Neutrophil (primary cell): ENCODE data around the gene FBXW7.

ENCODE experiments used
- H3K27ac ChIP-seq: fragments of 200-600 bp; sonication (generic); 2 replicates; pipeline ENCODE4 v1.5.1; 2016; ENCODE audit warnings: mild to moderate bottlenecking, moderate library complexity
- H3K27me3 ChIP-seq: fragments of 200-600 bp; sonication (generic); 2 replicates; pipeline ENCODE4 v1.6.0; 2016; ENCODE audit warnings: mild to moderate bottlenecking
- H3K36me3 ChIP-seq: fragments of 200-600 bp; sonication (generic); 2 replicates; pipeline ENCODE4 v1.5.1; 2017
- H3K4me1 ChIP-seq, 2 experiments: fragments of 200-600 bp in 1 of 2; sonication (generic) in 1 of 2; 1 replicate in 1 of 2; 2 replicates in 1 of 2; pipeline versions ENCODE4 v1.5.1 to v1.6.1; 2013 to 2016; ENCODE audit warnings: low read depth in 1 of 2, low read length in 1 of 2, mild to moderate bottlenecking in 1 of 2, moderate library complexity in 1 of 2; ENCODE audit not compliant: control insufficient read depth in 1 of 2, insufficient read depth in 1 of 2
- H3K4me3 ChIP-seq, 2 experiments: fragments of 200-600 bp in 1 of 2; sonication (generic) in 1 of 2; 1 replicate in 1 of 2; 2 replicates in 1 of 2; pipeline ENCODE4 v1.5.1; 2013 to 2016; ENCODE audit warnings: low read depth in 1 of 2, low read length in 1 of 2, mild to moderate bottlenecking in 1 of 2, moderate library complexity in 1 of 2
- H3K9me3 ChIP-seq: fragments of 200-600 bp; sonication (generic); 2 replicates; pipeline ENCODE4 v1.5.1; 2016
- CTCF ChIP-seq: fragments of 200-600 bp; sonication (generic); IDR thresholded peaks from 2 replicates; pipeline ENCODE4 v1.5.1; 2016; ENCODE audit warnings: antibody characterized with exemption

The FBXW7 gene

GRCh38 chr4:152540941-152541340 lies 5.0 kb upstream of the FBXW7 start:
- H3K4me3 ChIP-seq: no peak overlapping the region
- no peaks in the 10 kb centered on the region for H3K27me3 ChIP-seq
- peaks cover 12% of the 10 kb centered on the region for H3K36me3 ChIP-seq
- no peaks in the 10 kb centered on the region for H3K9me3 ChIP-seq
- no peak for TF ChIP-seq CTCF
- H3K27ac ChIP-seq: no peak overlapping the region
- peaks cover 14 to 19% of the 10 kb centered on the region in 2 experiments for H3K4me1 ChIP-seq

- H3K9me3 ChIP-seq: no peaks in the 10 kb centered on the region
- TF ChIP-seq CTCF: no peak
- no peak overlapping the region for H3K4me3 ChIP-seq
- peaks cover 14 to 19% of the 10 kb centered on the region in 2 experiments for H3K4me1 ChIP-seq
- H3K36me3 ChIP-seq: peaks cover 12% of the 10 kb centered on the region
- no peak overlapping the region for H3K27ac ChIP-seq
- no peaks in the 10 kb centered on the region for H3K27me3 ChIP-seq
Observed at GRCh38 chr4:152540293-152540674, 4.4 kb upstream of the FBXW7 start.

- Histone ChIP-seq H3K27me3 (no peaks in the 10 kb centered on the region), H3K4me1 (peaks cover 14 to 19% of the 10 kb centered on the region in 2 experiments), H3K36me3 (peaks cover 12% of the 10 kb centered on the region), H3K9me3 (no peaks in the 10 kb centered on the region), H3K27ac (no peak overlapping the region), H3K4me3 (no peak overlapping the region)
- TF ChIP-seq CTCF: no peak
Observed at GRCh38 chr4:152539556-152540292, 3.8 kb upstream of the FBXW7 start.

GRCh38 chr4:152537881-152538280 lies 2.0 kb upstream of the FBXW7 start:
- Histone ChIP-seq H3K9me3 (no peaks in the 10 kb centered on the region), H3K4me1 (peaks cover 30 to 35% of the 10 kb centered on the region in 2 experiments), H3K27me3 (no peaks in the 10 kb centered on the region), H3K36me3 (peaks cover 12% of the 10 kb centered on the region), H3K27ac (peak overlapping the region; percentile 98), H3K4me3 (no peak overlapping the region)
- TF ChIP-seq CTCF: no peak

GRCh38 chr4:152536545-152537182 lies 772 bp upstream of the FBXW7 start:
- no peak for TF ChIP-seq CTCF
- peak overlapping the region; percentile 87 to 99 for H3K4me3 ChIP-seq
- H3K27me3 ChIP-seq: no peaks in the 10 kb centered on the region
- no peaks in the 10 kb centered on the region for H3K9me3 ChIP-seq
- peak overlapping the region; percentile 98 for H3K27ac ChIP-seq
- H3K36me3 ChIP-seq: peaks cover 12% of the 10 kb centered on the region
- H3K4me1 ChIP-seq: peaks cover 37 to 40% of the 10 kb centered on the region in 2 experiments
